Ramos (cell line): ENCODE results near the gene GSKIP.

Experiments
- in situ Hi-C: fragments of 300-500 bp; cut with MboI; formaldehyde crosslinking; loops from one replicate; pipeline ENCODE4 v1.14.3; 2022; ENCODE audit warnings: low sequenced_read_pairs; ENCODE audit not compliant: unreplicated experiment

Gene GSKIP

DNA sequence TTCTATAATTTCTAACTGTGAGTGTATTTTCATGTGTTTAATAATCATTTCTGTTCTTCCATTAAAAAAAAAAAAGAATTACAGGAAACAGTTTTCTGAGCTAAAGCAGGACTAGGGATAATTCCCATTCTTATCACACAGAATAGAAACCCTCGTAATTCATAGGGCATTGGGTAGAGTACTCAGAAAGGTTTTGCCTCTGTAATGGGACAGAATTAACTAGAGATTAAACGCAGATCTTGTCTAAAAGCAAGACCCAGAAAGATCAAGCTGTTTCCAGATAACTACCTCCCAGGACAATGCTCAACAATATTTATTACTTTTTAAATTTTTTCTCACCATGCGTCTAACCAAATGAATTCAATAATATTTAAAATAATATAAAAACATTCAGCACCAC lies 10.2 kb downstream of the GSKIP start:
- in situ Hi-C loops: no loop called here

DNA sequence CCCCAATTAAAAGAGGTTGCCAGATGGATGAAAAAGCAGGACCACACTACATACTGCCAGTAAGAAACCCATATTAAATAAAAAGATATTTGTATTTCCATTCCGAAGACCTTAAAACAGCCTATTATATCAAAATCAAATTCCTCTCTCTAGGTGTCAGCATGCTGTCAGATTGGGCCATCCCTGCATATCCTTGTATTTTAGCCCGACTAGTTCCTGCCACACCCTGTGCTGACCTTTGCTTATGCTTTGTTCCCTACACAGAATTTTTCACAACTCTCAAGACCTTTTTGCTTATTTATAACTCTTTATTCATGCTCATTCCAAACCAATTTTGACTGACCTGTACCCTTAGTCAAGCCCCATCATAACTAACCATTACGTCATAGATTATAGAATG lies 12.8 kb downstream of the GSKIP start:
- in situ Hi-C loops: no loop called here

DNA sequence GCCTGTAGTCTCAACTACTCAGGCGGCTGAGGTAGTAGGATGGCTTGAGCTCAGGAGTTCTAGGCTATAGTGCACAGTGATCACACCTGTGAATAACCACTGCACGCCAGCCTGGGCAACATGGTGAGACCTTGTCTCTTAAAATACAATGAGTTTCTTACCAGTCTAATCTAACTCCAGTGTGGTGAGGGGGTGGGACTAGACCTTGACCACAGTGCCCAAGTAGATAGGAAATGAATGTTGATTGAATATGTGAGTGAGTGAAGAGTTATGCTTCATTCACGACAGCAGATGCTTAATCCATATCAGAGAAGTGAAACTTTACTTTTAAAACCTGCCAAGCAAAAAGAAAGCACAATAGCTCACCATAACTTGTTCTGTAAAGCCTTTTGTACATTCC lies 17.4 kb downstream of the GSKIP start:
- in situ Hi-C loops: no loop called here

DNA sequence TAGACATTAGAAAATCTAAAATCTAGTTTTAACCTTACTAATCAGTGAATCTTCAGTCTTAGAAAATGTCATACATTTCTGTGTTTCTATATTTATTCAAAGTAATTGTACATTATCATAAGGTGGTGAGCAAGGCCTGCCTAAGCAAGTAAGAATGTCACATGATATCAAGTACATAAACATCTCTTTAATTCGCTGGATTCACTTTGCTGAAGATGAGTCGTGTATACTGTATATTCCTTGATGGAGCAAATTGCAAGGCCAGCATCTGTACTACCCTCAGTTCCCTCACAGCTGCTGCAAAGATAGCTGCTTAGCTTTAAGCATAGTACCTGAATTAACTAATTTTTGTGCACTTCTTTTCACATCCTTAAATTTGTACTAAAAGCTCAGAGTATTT lies 20.1 kb downstream of the GSKIP start:
- in situ Hi-C loops: no loop called here

DNA sequence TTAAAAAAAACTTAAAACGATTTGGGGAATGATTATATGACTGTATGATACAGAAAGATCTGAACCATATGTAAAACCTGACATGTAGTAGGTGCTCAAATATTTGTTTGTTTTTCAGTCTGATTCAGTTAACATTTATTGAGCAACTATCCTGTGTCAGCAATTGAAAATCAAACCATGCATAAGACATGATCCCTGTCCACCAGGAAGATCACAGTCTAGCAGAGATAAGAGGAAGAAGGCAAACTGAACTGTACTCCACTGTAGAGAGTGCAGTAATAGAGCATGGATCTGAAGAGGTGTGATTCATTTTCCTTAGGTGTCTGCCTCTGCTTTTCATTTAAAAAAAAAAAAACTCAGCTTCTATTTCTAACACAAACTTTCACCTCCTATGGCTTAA lies 20.7 kb downstream of the GSKIP start:
- in situ Hi-C loops: no loop called here

GRCh38 chr14:96384740-96385139 lies 21.4 kb downstream of the GSKIP start:
- in situ Hi-C loops: no loop called here

DNA sequence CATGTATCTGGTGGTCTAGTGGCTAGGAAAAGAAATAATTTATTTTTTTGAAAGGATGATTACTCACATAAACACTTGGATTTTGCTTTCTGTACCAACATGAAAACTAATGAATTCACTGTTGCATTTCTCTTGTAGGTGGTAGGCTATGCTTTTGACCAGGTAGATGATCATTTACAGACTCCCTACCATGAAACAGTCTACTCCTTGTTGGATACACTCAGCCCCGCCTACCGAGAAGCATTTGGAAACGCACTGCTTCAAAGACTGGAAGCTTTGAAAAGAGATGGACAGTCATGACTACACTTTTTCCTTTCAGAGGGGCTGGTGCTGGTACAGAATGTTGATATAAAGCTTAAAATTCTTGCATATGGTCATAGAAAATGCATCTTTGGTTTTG lies 22.1 kb downstream of the GSKIP start:
- in situ Hi-C loops: no loop called here

DNA sequence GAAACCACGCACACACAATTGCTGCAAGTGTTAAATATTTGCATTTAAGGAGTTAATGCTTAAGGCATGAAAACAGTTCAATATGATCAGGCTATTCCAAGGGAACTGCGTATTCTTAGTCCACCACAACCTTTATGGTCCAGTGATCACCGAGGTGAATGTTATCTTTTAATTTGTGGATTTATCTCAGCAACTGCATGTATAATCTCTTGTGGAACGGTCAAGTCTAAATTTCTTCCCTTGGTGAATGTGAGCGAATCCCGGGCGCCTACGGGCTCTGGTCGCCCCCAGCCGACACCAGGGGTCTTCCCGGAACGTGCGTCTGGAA lies 27.6 kb downstream of the GSKIP start:
- in situ Hi-C loops: no loop called here

DNA sequence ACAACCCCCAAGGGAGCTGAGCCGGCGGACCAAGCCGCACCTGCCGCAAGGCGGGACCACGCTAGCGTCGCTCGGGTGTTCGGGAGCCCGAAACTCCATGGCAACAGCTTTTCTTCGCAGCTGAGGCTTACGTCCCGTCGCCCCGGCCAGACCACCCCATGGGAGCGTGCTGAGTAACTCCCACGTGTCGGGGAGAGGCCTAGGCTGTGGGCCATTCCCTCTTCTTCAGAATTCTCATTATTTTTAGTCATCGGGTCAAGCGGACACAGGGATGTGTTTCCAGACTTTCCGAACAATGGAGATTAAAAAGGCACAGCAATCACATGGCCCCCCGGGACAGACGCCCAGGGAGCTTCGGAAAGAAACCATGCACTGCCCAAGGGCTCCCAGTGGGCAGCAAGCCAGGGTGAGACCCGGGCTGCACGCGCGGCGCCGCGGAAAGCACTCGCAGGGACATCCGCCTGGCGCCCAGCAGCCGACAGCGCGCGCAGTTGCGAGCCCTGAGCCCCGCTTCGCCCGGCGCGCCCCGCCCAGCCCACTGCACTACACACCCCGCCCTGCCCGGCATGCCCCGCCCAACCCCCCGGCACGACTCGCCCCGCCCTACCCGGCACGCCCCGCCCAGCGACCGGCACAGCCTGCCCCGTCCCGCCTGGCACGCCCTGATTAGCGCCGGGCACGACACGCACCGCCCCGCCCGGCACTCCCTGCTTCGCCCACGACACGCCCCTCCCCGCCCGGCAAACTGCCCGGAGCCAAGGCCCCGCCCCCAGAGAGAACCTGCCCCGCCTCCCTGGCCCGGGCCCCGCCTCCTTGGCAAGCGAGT lies 28.2 kb downstream of the GSKIP start:
- in situ Hi-C loops: no loop called here

GRCh38 chr14:96393071-96393691 lies 29.9 kb downstream of the GSKIP start:
- in situ Hi-C loops: no loop called here

DNA sequence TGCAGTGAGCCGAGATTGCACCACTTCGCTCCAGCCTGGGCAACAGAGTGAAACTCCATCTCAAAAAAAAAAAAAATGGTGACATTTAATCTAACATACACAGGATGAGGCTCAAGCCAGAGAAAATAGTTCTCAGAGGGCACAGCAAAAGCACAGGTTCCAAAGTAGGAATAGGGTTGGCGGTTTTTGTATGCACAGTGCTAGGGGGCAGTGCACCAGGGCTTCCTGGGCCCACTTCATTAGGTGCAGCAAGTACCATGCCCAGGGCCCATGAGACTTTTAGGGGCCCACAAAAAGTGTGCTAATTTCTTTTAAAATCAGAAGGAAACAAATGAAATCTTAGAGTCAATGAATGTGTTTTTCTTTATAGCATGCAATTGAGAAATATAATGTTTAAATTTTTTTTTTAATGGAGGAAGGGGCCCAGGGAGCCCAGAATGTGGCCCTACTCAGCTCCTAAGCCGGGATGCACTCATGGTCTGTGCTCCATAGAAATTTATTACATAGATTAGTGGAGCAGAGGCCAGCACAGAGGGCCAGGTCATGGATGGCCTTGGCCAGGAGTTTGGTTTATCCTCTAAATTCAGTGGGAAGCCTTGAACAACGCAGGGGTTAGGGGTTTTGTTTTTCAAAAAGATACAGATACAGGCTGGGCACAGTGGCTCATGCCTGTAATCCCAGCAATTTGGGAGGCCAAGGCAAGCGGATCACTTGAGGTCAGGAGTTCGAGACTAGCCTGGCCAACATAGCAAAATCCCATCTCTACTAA lies 30.9 kb downstream of the GSKIP start:
- in situ Hi-C loops: no loop called here

DNA sequence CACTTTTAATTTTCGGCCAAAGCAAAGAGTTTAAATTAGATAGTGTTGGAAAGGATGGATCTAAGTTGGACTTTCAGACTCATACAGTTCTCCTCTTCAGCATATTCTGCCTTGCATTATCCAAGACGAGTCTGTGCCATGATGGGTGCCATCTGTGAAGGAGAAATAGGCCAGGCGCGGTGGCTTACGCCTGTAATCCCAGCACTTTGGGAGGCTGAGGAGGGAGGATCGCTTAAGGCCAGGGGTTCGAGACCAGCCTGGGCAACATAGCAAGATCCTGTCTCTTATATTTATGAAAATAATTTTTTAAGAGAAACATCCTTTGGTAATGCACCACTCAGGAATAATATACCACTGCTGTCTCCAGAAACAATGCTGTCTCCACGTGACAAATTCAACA lies 35.1 kb downstream of the GSKIP start:
- in situ Hi-C loops: no loop called here

- in situ Hi-C loops: no loop called here
These were observed 35.6 kb downstream of the GSKIP start for GRCh38 chr14:96398921-96399320.

- in situ Hi-C loops: no loop called here
These were observed 36.1 kb downstream of the GSKIP start for GRCh38 chr14:96399405-96399804.

GRCh38 chr14:96400495-96400894 lies 37.2 kb downstream of the GSKIP start:
- in situ Hi-C loops: no loop called here

GRCh38 chr14:96403409-96403808 lies 40.1 kb downstream of the GSKIP start:
- in situ Hi-C loops: no loop called here

GRCh38 chr14:96405677-96406076 lies 42.4 kb downstream of the GSKIP start:
- in situ Hi-C loops: no loop called here

- in situ Hi-C loops: no loop called here
These were observed 44.7 kb downstream of the GSKIP start for GRCh38 chr14:96407935-96408570.

- in situ Hi-C loops: no loop called here
These were observed 45.3 kb downstream of the GSKIP start for GRCh38 chr14:96408608-96409007.

DNA sequence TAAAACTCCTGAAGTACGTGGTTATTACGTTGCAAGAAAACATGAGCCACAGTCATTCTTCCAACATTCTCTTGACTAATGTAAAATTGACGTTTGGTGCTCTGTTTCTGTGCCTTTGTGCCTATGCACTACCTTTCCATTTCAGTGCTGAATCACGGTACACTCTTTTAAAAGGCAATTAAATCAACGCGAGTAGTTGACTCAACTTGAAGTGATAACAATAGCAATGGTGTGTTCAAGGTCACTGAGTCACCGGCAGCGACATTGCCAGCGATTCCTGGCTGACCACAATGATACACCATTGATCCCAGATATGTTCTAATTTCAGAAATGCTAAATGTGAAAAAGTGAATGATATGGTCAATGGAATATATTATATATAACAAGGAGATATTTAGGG lies 46.4 kb downstream of the GSKIP start:
- in situ Hi-C loops: loop anchor here (10.0 kb wide), 1 partner anchor 115 kb away; no protein-coding TSS in a partner anchor

GRCh38 chr14:96410119-96410518 lies 46.8 kb downstream of the GSKIP start:
- in situ Hi-C loops: loop anchor here (10.0 kb wide), 1 partner anchor 115 kb away; no protein-coding TSS in a partner anchor
